ENCODE data around the gene HEMK1. TPM values are rescaled to one million over a fixed set of nuclear protein-coding genes. Genes with fewer than 3 reads are reported as not detected.

Gene HEMK1
- total and polyA plus RNA-seq, 2 of the 8 experiments (the other 6 are each of a cell fraction or from before 2014, with no cell fraction given) = 9.7 to 10.6 TPM

GRCh38 chr3:50587806-50588758 is 18.8 kb downstream of the HEMK1 start:
- Histone ChIP-seq H4K91ac (replicated peaks; ENCODE audit: insufficient read length, low read length) (no peak overlapping the region), H3K9me3 (ENCODE audit: insufficient read depth in 2 of 2, low read depth in 1 of 2, low read length in 1 of 2) (no peaks in the 10 kb centered on the region), H3K4me2 (ENCODE audit: insufficient read depth in 1 of 2, low read depth in 2 of 2, low read length in 2 of 2) (no peak overlapping the region), H3K14ac (ENCODE audit: insufficient read length) (no peak overlapping the region), H3K4me1 (replicated peaks in 1 of 4; ENCODE audit: control insufficient read depth in 3 of 4, insufficient read depth in 4 of 4, low read length in 3 of 4) (no peaks in the 10 kb centered on the region), H2BK15ac (ENCODE audit: low read length) (no peak overlapping the region), H3K27me3 (replicated peaks in 1 of 4; ENCODE audit: control insufficient read depth in 3 of 4, extremely low read depth in 1 of 4, insufficient read depth in 3 of 4, low read length in 3 of 4) (peaks cover 0 to 2% (median 0%) of the 10 kb centered on the region in 4 experiments; a peak in 1 of 7 replicates), H3K23me2 (ENCODE audit: low read depth, low read length) (no peaks in the 10 kb centered on the region), H2BK20ac (ENCODE audit: low read length) (no peak overlapping the region), H3K4ac (replicated peaks; ENCODE audit: insufficient read length, low read depth, low read length) (no peak overlapping the region), H3K56ac (replicated peaks; ENCODE audit: insufficient read length, low read depth, low read length) (no peak overlapping the region), H3K23ac (ENCODE audit: insufficient read length) (no peak overlapping the region), H3K27ac (ENCODE audit: low read depth, low read length) (no peak overlapping the region), H3K79me1 (ENCODE audit: low read depth, low read length) (no peaks in the 10 kb centered on the region), H4K20me1 (replicated peaks in 1 of 2; ENCODE audit: control insufficient read depth in 1 of 2, insufficient read depth in 2 of 2, low read length in 2 of 2) (peaks cover 0 to 2% of the 10 kb centered on the region in 2 experiments), H3K18ac (ENCODE audit: extremely low read depth, low read length) (no peak overlapping the region), H3K9ac (replicated peaks in 1 of 4; ENCODE audit: extremely low read depth in 1 of 4, low read depth in 3 of 4, low read length in 3 of 4) (no peak overlapping the region), H3K79me2 (ENCODE audit: control insufficient read depth in 1 of 2, insufficient read depth in 2 of 2, low read length in 2 of 2) (no peaks in the 10 kb centered on the region), H2BK120ac (replicated peaks; ENCODE audit: low read depth, low read length) (no peak overlapping the region), H4K5ac (ENCODE audit: insufficient read length, low read depth, low read length) (no peak overlapping the region), H2AFZ (ENCODE audit: low read length) (no peak overlapping the region), H3K36me3 (ENCODE audit: control insufficient read depth in 2 of 4, insufficient read depth in 4 of 4, low read length in 3 of 4) (no peaks in the 10 kb centered on the region), H4K8ac (ENCODE audit: extremely low read depth, insufficient read depth, low read length) (no peak overlapping the region), H2AK5ac (ENCODE audit: low read depth, low read length) (no peak overlapping the region), H2BK5ac (ENCODE audit: low read depth, low read length) (no peak overlapping the region), H3K4me3 (ENCODE audit: extremely low read depth in 1 of 4, insufficient read depth in 2 of 4, low read depth in 3 of 4, low read length in 4 of 4) (no peak overlapping the region), H2BK12ac (ENCODE audit: low read depth, low read length) (no peak overlapping the region)
- DNase-seq (ENCODE audit: low read depth in 1 of 2, low spot score in 2 of 2) = no peak
- no peak for FAIRE-seq
- WGBS, 2 experiments (ENCODE audit: extremely low coverage in 1 of 2, insufficient coverage in 1 of 2, insufficient read length in 1 of 2, insufficient replicate concordance in 2 of 2, low coverage in 1 of 2, low lambda C conversion rate in 2 of 2, missing lambda C conversion rate in 1 of 2) = 85% methylated on average over 17 of the region's 17 CpGs; no CpG with 5 or more reads in 1 of the 2 experiments
- POLR2A ChIA-PET (ENCODE audit: partially characterized antibody) = interaction anchor here (0.6 to 3.1 kb wide), 9 partner anchors 8 to 365 kb away, joined by 3 to 9 read pairs (median 3); partner anchors contain the start of gene MAPKAPK3
- CTCF ChIA-PET (ENCODE audit: partially characterized antibody) = interaction anchor here (0.6 to 11.1 kb wide), 10 partner anchors 10 to 799 kb away, joined by 3 to 233 read pairs (median 4); partner anchors contain the start of genes CISH, HEMK1 and MAPKAPK3
- TF ChIP-seq HDAC6 (IDR thresholded peaks at IDR 0.05; ENCODE audit: low read depth, low read length) (no peak), FOSL1 (IDR thresholded peaks at IDR 0.05; ENCODE audit: insufficient read depth, low read depth, low read length) (no peak)
